ENCODE results near the gene LDLRAD4. TPM values are rescaled to one million over a fixed set of nuclear protein-coding genes. Genes with fewer than 3 reads are reported as not detected.

LDLRAD4 gene
- polyA plus RNA-seq, 3 donors: 1.7 to 8.5 (median 3.7) TPM

- WGBS, 3 donors: 68 to 77% (median 73%) methylated on average over 22 of the region's 22 CpGs
- H3K27ac ChIP-seq (ENCODE audit: low read depth, low read length): no peak overlapping the region
Measured at GRCh38 chr18:13446610-13447461, 228.3 kb downstream of the LDLRAD4 start.

GRCh38 chr18:13447621-13448334, 229.2 kb downstream of the LDLRAD4 start:
- no peak overlapping the region for H3K27ac ChIP-seq (ENCODE audit: low read depth, low read length)
- 45 to 70% (median 60%) methylated on average over 22 of the region's 22 CpGs for WGBS, 3 donors

GRCh38 chr18:13448335-13448795, 229.8 kb downstream of the LDLRAD4 start:
- 84 to 86% (median 85%) methylated on average over 19 of the region's 19 CpGs for WGBS, 3 donors
- no peak overlapping the region for H3K27ac ChIP-seq (ENCODE audit: low read depth, low read length)

- H3K27ac ChIP-seq (ENCODE audit: low read depth, low read length): no peak overlapping the region
- 96 to 99% (median 98%) methylated on average over 9 of the region's 9 CpGs for WGBS, 3 donors
Measured at GRCh38 chr18:13449651-13450050, 231.1 kb downstream of the LDLRAD4 start.

GRCh38 chr18:13450289-13451212, 232.0 kb downstream of the LDLRAD4 start:
- 69 to 75% (median 69%) methylated on average over 10 of the region's 10 CpGs for WGBS, 3 donors
- no peak overlapping the region for H3K27ac ChIP-seq (ENCODE audit: low read depth, low read length)

GRCh38 chr18:13451213-13451540, 232.6 kb downstream of the LDLRAD4 start:
- 74 to 90% (median 83%) methylated on average over 3 of the region's 3 CpGs for WGBS, 3 donors
- H3K27ac ChIP-seq (ENCODE audit: low read depth, low read length): no peak overlapping the region

GRCh38 chr18:13451661-13452387, 233.3 kb downstream of the LDLRAD4 start:
- no peak overlapping the region for H3K27ac ChIP-seq (ENCODE audit: low read depth, low read length)
- WGBS, 3 donors: 71 to 74% (median 72%) methylated on average over 13 to 14 of the region's 14 CpGs

- H3K27ac ChIP-seq (ENCODE audit: low read depth, low read length): no peak overlapping the region
- WGBS, 3 donors: 58 to 66% (median 61%) methylated on average over 8 of the region's 8 CpGs
Measured at GRCh38 chr18:13452388-13452811, 233.8 kb downstream of the LDLRAD4 start.

- no peak overlapping the region for H3K27ac ChIP-seq (ENCODE audit: low read depth, low read length)
- 52 to 86% (median 82%) methylated on average over 21 of the region's 21 CpGs for WGBS, 3 donors
Measured at GRCh38 chr18:13452871-13453680, 234.5 kb downstream of the LDLRAD4 start.

- H3K27ac ChIP-seq (ENCODE audit: low read depth, low read length): no peak overlapping the region
- 77 to 92% (median 90%) methylated on average over 18 of the region's 18 CpGs for WGBS, 3 donors
Measured at GRCh38 chr18:13453714-13454113, 235.2 kb downstream of the LDLRAD4 start.

GRCh38 chr18:13454363-13455150, 236.0 kb downstream of the LDLRAD4 start:
- H3K27ac ChIP-seq (ENCODE audit: low read depth, low read length): no peak overlapping the region
- WGBS, 3 donors: 80 to 97% (median 94%) methylated on average over 12 of the region's 12 CpGs

- WGBS, 3 donors: 28 to 57% (median 46%) methylated on average over 6 of the region's 6 CpGs
- no peak overlapping the region for H3K27ac ChIP-seq (ENCODE audit: low read depth, low read length)
Measured at GRCh38 chr18:13455471-13455870, 236.9 kb downstream of the LDLRAD4 start.

- H3K27ac ChIP-seq (ENCODE audit: low read depth, low read length): no peak overlapping the region
- WGBS, 3 donors: 65 to 78% (median 74%) methylated on average over 19 of the region's 19 CpGs
Measured at GRCh38 chr18:13455960-13456481, 237.5 kb downstream of the LDLRAD4 start.

- 69 to 86% (median 85%) methylated on average over 3 of the region's 3 CpGs for WGBS, 3 donors
- no peak overlapping the region for H3K27ac ChIP-seq (ENCODE audit: low read depth, low read length)
Measured at GRCh38 chr18:13456736-13457271, 238.2 kb downstream of the LDLRAD4 start.

GRCh38 chr18:13457327-13457726, 238.8 kb downstream of the LDLRAD4 start:
- WGBS, 3 donors: 52 to 88% (median 72%) methylated on average over 10 of the region's 10 CpGs
- H3K27ac ChIP-seq (ENCODE audit: low read depth, low read length): no peak overlapping the region

GRCh38 chr18:13460946-13461345, 242.4 kb downstream of the LDLRAD4 start:
- WGBS, 3 donors: 92 to 96% (median 94%) methylated on average over 12 of the region's 12 CpGs
- H3K27ac ChIP-seq (ENCODE audit: low read depth, low read length): no peak overlapping the region
